HG02938 (cell line): ENCODE data around the gene WDR20.
"Not testable (repeated sequence)": the region's sequence is repeated elsewhere in the genome, so short reads cannot be mapped to it uniquely, and the experiment has no call there.

Experiments
- ATAC-seq: cut with Tn5 transposase; IDR thresholded peaks from one replicate; pipeline ENCODE4 v1.9.1; 2021; ENCODE audit warnings: mild to moderate bottlenecking, moderate library complexity; ENCODE audit not compliant: unreplicated experiment

WDR20 gene

DNA sequence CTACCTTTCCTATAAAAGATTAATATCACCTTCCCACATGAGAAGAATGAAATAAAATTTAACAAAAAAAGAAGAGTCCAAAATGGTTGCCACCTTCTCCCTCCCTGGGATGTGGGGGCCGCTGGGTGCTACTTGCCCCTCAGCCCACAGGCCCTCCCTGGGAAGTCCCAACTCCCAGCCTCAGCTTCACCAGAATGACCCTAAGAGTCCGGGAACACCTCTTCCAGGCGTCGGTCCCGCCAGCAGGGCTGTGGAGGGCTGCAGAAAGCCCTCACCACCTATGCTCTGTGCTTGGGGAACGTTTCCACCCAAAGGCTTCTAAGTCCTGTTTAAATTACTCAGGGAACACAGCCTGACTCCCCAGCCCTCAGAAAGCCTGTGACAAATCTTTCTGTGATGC lies 93.4 kb downstream of the WDR20 start:
- ATAC-seq: no peak

DNA sequence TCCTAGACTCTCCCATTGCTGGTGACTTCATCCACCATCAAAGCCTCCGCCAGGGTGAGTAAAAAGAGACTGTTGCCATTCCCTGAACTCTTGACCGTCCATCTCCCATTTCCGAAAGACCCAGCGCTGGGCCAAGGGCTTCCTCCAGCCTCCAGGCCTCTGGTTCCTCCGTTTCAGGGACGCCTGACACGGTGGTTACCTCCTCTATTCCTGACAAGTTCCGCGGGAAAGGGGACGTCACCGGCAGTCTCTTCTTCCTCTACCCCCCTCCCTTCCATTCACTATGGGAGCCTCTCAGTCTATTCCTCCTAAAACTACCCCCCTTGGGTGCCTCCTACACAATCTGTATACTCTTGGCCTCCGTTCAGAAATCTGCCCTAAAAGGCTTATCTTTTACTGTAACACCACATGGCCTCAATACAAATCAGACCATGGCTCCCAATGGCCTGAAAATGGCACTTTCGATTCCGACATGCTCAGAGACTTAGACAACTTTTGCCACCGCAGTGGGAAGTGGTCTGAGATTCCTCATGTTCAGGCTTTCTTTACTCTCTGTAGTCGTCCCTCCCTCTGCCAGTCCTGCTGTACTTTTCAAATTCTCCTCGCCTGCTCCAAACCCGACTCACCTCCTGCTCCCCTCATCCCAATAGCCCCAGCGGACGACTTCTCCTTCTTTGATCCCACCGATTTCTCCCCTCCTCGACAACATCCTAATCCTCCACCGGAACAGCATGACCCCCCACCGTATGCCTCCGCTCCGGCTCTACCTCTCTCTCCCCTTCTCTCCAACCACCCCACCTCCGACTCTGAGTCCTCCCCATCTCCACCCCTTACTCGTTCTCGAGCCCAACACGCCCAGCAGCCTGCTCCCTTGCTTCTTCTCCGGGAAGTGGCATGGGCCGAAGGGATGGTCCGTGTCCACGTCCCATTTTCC lies 94.9 kb downstream of the WDR20 start:
- no peak for ATAC-seq

- peak; percentile 61 for ATAC-seq
Measured at GRCh38 chr14:102235275-102235897, 95.7 kb downstream of the WDR20 start.

DNA sequence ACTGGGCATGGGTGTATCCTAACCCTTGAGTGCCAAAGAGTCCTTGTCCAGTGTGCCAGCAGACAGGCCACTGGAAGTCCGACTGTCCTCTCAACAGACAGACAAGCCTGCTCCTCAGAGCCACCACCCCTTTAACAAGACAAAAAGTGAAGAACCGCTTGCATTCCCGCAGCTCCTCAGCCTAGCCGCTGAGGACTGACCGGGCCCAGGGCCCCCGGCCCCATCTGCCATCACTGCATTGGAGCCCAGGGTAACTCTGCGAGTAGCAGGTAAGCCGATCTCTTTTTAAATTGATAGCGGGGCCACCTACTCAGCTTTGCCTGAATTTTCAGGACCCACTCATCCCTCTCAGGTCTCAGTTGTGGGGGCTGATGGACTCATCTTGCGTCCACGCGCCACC lies 96.3 kb downstream of the WDR20 start:
- ATAC-seq: no peak

DNA sequence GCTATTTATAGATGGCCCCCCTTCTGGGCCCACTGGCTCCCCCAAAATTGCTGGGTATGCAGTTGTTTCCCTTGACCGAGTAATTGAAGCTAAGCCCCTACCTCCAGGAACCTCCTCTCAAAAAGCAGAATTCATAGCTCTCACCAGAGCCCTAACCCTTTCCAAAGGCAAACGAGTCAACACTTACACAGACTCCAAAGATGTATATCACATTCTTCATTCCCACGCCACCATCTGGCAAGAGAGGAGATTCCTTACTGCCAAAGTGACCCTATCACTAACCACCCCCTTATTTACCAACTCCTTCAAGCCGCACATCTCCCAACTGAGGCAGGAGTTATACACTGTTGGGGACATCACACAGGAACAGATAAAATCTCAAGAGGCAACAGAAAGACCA lies 98.4 kb downstream of the WDR20 start:
- no peak for ATAC-seq

- no peak for ATAC-seq
Measured at GRCh38 chr14:102238766-102239165, 99.1 kb downstream of the WDR20 start.

- ATAC-seq: no peak
Measured at GRCh38 chr14:102239231-102239630, 99.5 kb downstream of the WDR20 start.

DNA sequence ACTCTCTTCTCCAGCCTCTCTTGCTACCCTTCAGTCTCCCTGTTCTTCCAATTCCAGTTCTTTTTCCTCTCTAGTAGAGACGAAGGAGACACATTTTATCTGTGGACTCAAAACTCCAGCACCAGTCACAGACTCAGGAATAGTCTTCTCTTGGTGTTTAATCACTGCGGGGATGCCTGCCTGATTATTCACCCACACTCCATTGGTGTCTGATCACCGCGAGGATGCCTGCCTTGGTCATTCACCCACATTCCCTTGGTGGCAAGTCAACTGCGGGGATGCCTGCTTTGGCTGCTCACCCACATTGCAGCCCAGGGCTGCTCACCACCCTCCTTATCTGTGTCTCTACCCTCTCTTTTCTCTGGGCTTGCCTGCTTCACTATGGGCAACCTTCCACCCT lies 100.8 kb downstream of the WDR20 start:
- ATAC-seq: not testable (repeated sequence)

DNA sequence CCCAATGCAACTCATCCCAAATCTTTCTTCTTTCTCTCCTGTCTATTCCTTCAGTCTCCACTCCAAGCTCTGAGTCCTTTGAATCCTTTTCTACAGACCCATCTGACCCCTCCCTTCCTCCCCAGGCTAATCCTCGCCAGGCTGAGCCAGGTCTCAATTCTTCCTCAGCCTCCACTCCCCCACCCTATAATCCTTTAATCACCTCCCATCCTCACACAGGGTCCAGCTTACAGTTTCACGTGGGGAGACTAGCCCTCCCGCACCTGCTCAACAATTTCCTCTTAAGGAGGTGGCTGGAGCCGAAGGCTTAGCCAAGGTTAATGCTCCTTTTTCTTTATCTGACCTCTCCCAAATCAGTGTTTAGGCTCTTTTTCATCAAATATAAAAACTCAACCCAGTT lies 101.5 kb downstream of the WDR20 start:
- ATAC-seq: no peak

GRCh38 chr14:102243795-102244194 lies 104.1 kb downstream of the WDR20 start:
- not testable (repeated sequence) for ATAC-seq

- ATAC-seq: no peak
Measured at GRCh38 chr14:102246071-102246470, 106.4 kb downstream of the WDR20 start.

DNA sequence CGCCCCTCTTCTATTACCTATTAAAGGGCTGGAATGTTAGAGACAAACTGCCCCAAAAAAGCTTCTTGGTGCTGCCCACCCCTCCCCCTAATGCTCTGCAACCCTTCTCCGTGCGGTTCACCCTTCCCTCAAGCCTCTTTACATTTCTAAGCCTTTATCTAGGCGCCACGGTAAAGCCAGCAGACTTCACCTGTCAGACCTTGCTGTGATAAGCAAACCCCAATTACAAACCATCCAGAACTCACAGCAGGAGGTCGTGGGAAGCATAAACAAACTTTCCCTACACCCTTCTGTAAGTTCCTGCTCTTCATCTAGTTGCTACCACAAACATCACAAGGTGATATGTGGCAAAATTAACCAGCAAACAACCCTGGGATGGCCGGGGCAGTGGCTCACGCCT lies 108.4 kb downstream of the WDR20 start:
- ATAC-seq: no peak

GRCh38 chr14:102249041-102249440 lies 109.3 kb downstream of the WDR20 start:
- ATAC-seq: no peak

- no peak for ATAC-seq
Measured at GRCh38 chr14:102249981-102250380, 110.3 kb downstream of the WDR20 start.

GRCh38 chr14:102250636-102251035 lies 110.9 kb downstream of the WDR20 start:
- ATAC-seq: no peak

DNA sequence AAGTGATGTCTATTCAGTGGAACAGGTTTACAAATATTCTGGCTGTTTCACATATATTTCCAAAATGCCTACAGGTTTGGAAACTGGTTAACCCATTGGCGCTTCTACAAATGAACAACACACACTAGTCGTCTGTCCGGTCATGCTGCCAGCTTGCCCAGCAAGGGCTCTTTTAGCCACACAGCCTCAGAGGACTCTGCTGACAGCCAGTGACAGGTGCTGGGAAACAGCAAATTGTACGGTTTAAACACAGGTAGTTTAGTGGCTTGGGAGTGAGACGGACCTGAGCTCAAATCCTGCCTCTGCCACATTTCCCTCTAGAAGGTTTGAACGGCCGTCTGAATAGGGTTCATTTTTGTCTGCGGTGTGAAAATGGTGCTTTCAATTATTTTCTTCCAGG lies 111.5 kb downstream of the WDR20 start:
- no peak for ATAC-seq

GRCh38 chr14:102252834-102253801 lies 113.4 kb downstream of the WDR20 start:
- no peak for ATAC-seq

DNA sequence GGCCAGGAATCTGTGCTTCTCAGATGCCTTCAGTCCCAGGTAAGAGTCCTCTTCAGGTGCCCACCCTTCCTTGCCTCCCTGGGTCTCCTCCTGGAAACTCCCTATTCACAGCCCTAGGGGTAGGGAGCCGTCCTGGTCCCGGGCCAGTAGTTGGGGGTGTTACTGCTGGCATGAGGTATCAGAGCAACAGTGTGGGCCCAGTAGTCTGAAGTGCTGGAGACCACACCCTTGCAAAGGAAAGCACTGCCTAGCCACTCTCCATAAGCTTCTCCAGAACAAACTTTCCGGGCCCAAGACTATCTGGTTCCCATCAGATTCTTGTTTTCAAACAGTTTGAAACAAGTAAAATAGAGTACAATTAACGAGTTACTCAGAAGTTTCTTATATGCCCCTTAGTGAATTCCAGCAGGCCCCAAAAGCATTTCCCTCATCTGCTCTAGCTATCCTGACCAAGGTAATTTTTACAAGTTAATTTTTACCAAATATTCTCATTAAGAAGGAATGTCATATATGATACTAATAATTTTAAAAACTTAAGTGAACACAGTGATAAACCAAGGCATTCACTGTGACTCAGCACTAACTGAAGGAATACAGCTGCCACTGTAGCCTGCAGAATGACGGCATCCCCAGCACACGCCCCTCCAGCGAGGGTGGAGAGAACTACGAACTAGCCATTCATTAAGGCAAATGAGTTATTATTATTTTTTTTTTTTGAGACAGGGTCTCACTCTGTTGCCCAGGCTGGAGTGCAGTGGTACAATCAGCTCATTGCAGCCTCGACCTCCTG lies 115.9 kb downstream of the WDR20 start:
- ATAC-seq: no peak

- ATAC-seq: no peak
Measured at GRCh38 chr14:102256716-102257115, 117.0 kb downstream of the WDR20 start.

DNA sequence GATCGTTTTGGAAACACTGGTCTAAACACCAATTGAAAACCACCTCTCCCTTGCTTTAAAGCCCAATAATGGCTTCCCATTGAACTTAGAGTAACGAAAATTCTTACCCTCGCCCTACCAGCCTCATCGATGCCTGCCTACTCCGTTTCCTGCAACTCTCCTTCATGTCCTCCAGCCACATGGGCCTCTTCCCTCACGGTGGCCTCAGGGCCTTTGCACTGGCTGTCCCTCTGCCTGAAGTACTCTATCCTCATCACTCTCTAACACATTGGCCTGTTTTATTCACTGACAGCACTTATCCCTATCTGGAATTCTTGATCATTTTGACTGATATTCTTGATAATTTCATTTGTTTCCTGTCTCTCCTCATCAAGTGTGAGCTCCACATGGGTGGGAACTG lies 118.4 kb downstream of the WDR20 start:
- ATAC-seq: no peak
